NCI-H146 treated with DMSO at 0.1 percent for 48 hours (cell line): ENCODE results near the gene ZFP92.

Source experiments
- DNase-seq: peaks from one replicate; lab custom pipeline; 2025; ENCODE audit not compliant: unreplicated experiment; lab: John Stamatoyannopoulos, UW

ZFP92 gene

GRCh38 chrX:153435845-153436244 is 24.6 kb downstream of the ZFP92 start:
- no peak for DNase-seq

- DNase-seq = peak; percentile 6
These were observed 27.3 kb downstream of the ZFP92 start for GRCh38 chrX:153438532-153438931.

- no peak for DNase-seq
These were observed 28.7 kb downstream of the ZFP92 start for GRCh38 chrX:153439977-153440376.

- no peak for DNase-seq
These were observed 29.4 kb downstream of the ZFP92 start for GRCh38 chrX:153440556-153441135.

DNA sequence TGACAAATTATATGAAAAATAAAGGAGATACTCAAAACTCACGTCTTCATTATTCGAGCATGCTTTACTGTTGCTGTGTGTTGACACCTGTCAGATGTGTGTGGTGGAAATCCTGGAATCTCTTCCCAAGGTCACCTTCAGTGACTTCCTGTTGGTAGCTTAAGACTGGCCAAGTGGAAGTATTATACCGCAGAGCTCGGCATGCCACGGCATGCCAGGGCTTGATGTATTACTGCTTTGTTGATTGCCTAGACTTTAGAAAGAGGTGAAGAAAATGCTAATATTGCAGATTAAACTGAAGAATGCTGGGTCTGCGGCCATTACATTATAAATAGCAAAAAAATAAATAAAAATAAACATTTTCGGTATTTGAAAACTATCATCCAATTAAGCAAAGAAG is 30.0 kb downstream of the ZFP92 start:
- DNase-seq = no peak

DNA sequence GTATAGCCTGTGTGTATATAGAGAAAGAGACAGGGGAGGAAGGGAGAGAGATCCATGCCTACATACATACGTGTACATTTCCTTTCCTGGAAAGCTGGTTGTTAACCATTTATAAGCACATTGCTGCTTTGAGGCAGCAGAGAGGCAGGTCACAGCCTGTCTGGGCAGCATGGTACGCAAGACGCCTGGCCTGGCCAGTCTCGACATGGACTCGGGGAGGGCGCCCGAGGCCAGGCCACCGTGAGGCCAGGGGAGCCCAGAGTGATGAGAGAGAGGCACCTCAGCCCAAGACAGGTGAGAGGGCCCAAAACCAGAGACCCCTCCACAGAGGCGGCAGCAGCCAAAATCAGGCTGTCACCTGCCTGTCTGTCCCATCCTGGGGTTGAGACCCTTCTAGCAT is 30.7 kb downstream of the ZFP92 start:
- no peak for DNase-seq

DNA sequence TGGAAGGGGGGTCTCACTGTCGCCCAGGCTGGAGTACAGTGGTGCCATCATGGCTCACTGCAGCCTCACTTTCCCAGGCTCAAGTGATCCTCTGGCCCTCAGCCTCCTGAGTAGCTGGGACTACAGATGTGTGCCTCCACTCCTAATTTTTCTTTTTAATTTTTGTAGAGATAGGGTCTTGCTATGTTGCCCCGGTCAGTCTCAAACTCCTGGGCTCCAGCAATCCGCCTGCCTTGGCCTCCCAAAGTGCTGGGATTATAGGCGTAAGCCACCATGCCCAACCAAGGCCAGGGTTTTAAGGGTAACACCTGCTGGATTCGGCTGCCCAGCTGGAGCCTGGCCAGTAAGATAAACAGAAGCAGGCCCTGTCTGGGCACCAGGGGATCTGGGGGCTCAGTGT is 31.2 kb downstream of the ZFP92 start:
- no peak for DNase-seq

- no peak for DNase-seq
These were observed 32.4 kb downstream of the ZFP92 start for GRCh38 chrX:153443476-153444332.

- DNase-seq = no peak
These were observed 33.2 kb downstream of the ZFP92 start for GRCh38 chrX:153444333-153445011.

DNA sequence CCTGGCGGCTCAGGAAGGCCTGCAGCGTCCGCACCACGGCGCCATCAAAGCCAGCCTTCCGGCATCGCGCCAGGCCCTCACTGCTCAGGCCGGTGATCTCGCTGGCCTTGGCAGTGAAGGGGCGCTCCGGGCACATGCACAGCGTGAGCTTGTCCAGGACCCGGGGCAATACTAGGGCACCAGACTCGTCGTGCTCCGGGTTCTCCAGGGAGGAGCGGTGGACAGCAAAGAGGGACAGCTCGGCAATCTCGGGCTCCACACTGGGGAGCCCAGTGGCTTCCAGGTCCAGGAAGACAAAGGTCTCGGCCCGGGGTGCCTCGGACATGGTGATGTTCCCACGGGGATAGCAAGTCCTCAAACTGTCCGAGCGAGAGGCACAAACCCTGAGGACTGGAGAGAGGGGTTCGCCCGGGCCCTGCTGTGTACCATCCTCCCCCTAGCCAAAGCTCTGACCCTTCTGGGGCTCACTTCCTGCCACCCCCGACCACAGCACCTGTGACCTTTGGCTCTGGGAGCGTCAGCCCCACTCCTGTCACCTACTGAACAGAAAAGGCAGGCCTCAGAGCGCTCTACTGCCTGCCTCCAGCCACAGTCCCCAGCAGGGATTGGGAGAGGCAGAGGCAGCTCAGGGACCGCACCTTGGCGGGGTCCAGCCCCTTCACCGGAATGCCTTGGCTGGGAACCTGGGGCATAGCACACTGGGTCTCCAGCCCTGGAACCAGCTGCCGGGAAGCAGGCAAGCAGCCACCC is 34.0 kb downstream of the ZFP92 start:
- DNase-seq = no peak

DNA sequence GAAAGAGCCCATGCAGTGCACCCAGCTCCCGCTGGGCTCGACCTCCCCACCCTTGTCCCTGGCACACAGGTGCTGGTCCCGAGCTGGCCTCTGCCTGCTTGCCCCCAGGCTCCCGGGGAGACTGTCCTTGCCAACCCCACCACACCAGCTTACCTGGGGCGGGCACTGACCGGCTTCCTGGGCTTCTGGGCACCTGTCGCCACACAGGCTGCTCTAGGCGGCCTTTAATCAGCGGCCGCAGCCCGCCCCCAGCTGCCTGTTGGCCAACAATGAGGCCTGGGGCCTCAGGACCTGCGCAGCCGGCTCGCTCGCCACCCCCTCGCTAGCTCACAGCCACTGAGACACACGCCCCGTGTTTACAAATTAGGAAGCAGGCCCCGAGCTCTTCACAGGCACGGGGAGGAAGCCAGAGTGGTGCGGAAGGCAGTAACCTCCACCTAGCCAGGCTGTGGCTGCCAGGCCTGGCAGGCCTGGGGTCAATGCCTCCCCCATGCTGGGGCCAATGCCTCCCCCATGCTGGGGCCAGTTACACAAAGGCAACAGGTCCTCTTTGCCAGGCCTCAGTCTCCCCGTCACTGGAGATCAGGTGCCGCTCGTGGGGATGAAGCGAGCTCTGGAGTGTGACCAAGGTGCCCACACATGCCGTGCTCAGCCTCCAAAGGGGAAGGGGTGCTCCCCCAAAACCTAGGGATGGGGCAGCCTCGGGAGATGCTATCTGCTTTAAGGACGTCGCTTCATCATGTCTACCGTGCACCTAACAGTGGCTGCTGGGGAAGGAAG is 34.8 kb downstream of the ZFP92 start, which contains the start of gene TREX2:
TREX2 (minus strand) TSS at position 201 of the 780 bp plus-strand sequence. CDS start 626 bp downstream, outside the sequence.
- no peak for DNase-seq

GRCh38 chrX:153446636-153446936 is 35.3 kb downstream of the ZFP92 start:
- DNase-seq = no peak

GRCh38 chrX:153446950-153447580 is 35.8 kb downstream of the ZFP92 start:
- no peak for DNase-seq

DNA sequence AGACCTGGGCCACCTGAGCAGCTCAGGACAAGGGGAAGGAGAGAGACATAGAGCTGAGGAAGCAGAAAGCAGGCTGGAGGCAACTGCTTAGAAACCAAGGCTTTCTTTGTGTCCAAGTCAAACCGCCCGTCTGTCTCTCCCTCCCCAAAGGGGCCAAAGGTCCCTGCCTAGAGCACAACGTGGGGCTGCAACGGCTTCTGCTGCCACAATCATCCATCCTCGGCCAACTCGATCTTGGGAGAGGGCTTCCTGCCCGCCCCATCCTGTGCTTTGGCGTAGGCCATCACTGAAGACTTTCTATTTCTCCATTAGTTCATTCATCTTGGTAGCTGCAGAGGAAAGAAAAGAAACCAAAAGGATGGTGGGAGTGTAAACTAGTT is 36.3 kb downstream of the ZFP92 start:
- no peak for DNase-seq

DNA sequence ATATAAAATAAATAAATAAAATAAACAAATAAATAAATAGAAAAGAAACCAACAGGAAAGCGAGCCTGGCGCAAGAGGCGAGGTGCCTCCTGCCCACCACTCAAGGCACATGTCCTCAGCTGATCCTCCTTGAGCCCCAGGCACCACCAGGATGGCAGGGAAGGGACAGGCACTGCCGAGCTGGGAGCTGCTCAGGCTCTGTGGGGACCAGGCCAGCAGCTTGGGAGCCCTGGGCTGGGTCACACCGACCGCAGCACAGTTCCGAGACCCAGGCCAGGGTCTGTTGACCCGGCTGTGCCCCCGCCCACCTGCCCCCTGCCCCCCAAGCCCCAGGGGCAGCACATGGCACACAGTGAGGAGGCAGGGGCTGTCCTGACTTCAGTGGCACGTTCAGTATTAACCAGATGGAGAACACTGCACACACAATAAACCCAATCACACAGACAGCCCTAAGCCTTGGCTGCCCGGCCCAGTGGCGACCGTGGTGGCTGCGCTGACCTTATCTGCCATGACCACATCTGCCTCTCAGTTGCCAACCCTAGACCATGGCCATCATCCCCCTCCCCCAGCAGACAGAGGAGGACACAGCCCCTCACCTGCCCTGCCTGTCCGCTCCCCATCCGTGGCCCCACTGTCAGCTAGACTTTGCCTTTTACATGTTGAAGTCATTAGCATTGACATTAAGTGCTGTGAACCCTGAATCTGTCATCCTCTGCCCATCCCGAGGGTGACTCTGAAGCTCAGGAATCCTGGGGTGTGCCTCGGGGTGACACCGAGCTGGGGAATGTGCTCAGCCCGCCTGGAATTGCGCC is 37.5 kb downstream of the ZFP92 start:
- no peak for DNase-seq

GRCh38 chrX:153449368-153450113 is 38.3 kb downstream of the ZFP92 start:
- no peak for DNase-seq

DNA sequence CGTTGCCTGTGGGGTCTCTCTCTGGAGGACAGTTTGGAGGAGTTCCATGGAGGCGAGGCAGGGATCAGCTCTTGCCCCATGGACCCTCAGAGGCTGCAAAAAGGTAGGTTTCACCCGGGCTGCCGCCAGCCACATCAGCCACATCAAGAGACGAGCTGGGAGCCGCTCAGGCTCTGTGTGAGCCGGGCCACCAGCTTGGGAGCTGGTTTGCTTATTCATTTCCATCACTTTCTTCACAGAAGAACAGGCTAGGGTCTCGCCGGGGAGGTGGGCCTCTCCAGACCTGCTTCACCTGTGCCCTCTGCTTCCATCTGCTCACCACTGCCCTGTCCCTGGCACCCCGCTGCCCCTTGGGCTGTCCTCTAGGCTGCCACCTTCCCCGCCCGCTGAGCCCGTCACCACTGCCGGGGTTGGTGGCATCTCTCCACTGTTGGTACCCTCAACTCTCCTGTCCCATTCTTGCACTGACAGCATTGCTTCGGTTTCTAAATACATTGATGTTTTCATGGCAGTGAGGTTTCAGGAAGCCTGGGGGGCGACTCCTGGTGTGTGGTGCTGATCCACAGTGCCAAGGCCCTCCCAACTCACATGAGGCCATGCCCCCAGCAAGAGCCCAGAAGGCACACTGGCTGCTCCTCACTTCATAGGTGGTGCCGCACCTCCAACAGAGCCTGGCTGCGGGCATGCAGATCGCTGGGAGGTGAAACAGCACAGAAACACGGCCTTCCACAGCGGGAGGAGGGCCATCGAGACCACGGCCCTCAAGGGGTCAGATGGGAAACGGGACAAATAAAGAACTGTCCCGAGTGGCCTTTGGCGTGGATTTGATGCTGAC is 39.1 kb downstream of the ZFP92 start:
- no peak for DNase-seq

DNA sequence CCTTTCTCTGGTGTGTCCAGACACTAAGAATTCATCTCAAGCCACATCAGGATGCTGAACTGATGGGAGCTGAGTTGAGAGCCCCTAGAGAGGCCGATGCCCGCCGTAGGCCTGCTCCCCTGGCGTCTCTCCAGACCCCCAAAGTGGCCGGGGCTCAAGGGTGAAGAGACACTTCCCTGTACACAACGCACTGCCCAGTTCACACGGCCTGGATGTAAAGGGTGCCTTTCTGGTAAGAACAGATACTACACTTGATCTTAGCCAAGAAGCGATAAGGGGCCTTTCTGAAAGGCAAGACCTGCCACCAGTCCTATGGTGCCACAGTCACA is 39.6 kb downstream of the ZFP92 start:
- DNase-seq = no peak
